A549 treated with dexamethasone at 1 μM for 4 hours (cell line): ENCODE measurements around the gene SCAF8. TPM values are rescaled to one million over a fixed set of nuclear protein-coding genes. Genes with fewer than 3 reads are reported as not detected.

Experiments used
- total RNA-seq: library from RNA; stranded (reverse); fragments of 200-300 nt; extraction: Qiagen RNA extraction; gene quantifications from 5 replicates; pipeline ENCODE4 v1.2.3, GENCODE V29; 2022

The SCAF8 gene
- 18.6 to 22.1 TPM (median 20.7 TPM) in 5 replicates for total RNA-seq

GRCh38 chr6:154733183-154733625, at the start of gene SCAF8:
Gene SCAF8 (plus strand): TSS chr6:154733416. CDS start chr6:154733901, 485 bp downstream.

Other genes with a start within 250 kb of the SCAF8 start
- 10.2 to 13.0 TPM (median 11.6 TPM) in 5 replicates for gene CNKSR3, start 222.7 kb upstream of the SCAF8 start, total RNA-seq